ENCODE results near the gene DEDD2. TPM values are rescaled to one million over a fixed set of nuclear protein-coding genes. Genes with fewer than 3 reads are reported as not detected.

Gene DEDD2
- polyA plus RNA-seq, 3 donors: 125 to 141 (median 133) TPM

GRCh38 chr19:42234364-42234763 is 16.9 kb upstream of the DEDD2 start:
- Mint-ChIP-seq H3K36me3 (peaks cover 71 to 92% of the 10 kb centered on the region in 2 donors), H3K4me1 (peaks cover 12% of the 10 kb centered on the region), H3K27me3 (ENCODE audit: low read depth in 3 of 3) (no peaks in the 10 kb centered on the region), H3K27ac (peak overlapping the region in 2 of 7 donors; percentile 30 to 46), H3K4me3 (no peak overlapping the region), H3K9me3 (no peaks in the 10 kb centered on the region)
- peaks cover 81 to 86% of the 10 kb centered on the region in 2 donors for H3K36me3 ChIP-seq (replicated peaks in 1 of 2; ENCODE audit: control insufficient read depth in 1 of 2, insufficient read depth in 2 of 2, low read length in 2 of 2)
- no peaks in the 10 kb centered on the region for H3K9me3 ChIP-seq (replicated peaks in 1 of 2; ENCODE audit: control insufficient read depth in 1 of 2, insufficient read depth in 1 of 2, low read length in 2 of 2)
- no peak overlapping the region for H3K4me2 ChIP-seq (replicated peaks; ENCODE audit: extremely low read depth, low read length, poor library complexity, severe bottlenecking)
- 98% methylated on average over 7 of the region's 11 CpGs for WGBS (ENCODE audit: insufficient coverage)
- peaks cover 97% of the 10 kb centered on the region for H4K20me1 ChIP-seq (ENCODE audit: insufficient read depth, low read length)
- intact Hi-C loops (cut with micrococcal nuclease): loop anchor here in 1 of 2 donors (10.0 kb wide), 1 partner anchor 130 kb away; no protein-coding TSS in a partner anchor
- no peak overlapping the region for H3K4me3 ChIP-seq (replicated peaks in 1 of 3; ENCODE audit: low read depth in 2 of 3, low read length in 3 of 3)
- DNase-seq: no peak
- H3K9ac ChIP-seq (ENCODE audit: insufficient read depth, low read length, poor library complexity, severe bottlenecking): no peak overlapping the region
- H3K27ac ChIP-seq (ENCODE audit: low read depth in 1 of 2, low read length in 2 of 2): no peak overlapping the region
- no peak overlapping the region for H2AFZ ChIP-seq (ENCODE audit: insufficient read depth, low read depth, low read length, poor library complexity, severe bottlenecking)
- no peaks in the 10 kb centered on the region for H3K27me3 ChIP-seq (ENCODE audit: control insufficient read depth in 2 of 2, insufficient read depth in 2 of 2, low read length in 2 of 2)
- no peak for TF ChIP-seq CTCF (IDR thresholded peaks at IDR 0.05)
- H3K4me1 ChIP-seq (ENCODE audit: control insufficient read depth in 1 of 2, insufficient read depth in 2 of 2, low read length in 2 of 2): no peaks in the 10 kb centered on the region
- H3K79me2 ChIP-seq (ENCODE audit: insufficient read depth, low read length): peaks cover 52% of the 10 kb centered on the region

- peak overlapping the region in 5 of 7 donors; percentile 30 to 86 (median 73) for H3K27ac Mint-ChIP-seq
- no peaks in the 10 kb centered on the region for H3K27me3 ChIP-seq (ENCODE audit: control insufficient read depth in 2 of 2, insufficient read depth in 2 of 2, low read length in 2 of 2)
- no peaks in the 10 kb centered on the region for H3K9me3 Mint-ChIP-seq
- H3K27me3 Mint-ChIP-seq (ENCODE audit: low read depth in 3 of 3): no peaks in the 10 kb centered on the region
- no peaks in the 10 kb centered on the region for H3K9me3 ChIP-seq (replicated peaks in 1 of 2; ENCODE audit: control insufficient read depth in 1 of 2, insufficient read depth in 1 of 2, low read length in 2 of 2)
- no peak overlapping the region for H3K4me3 ChIP-seq (replicated peaks in 1 of 3; ENCODE audit: low read depth in 2 of 3, low read length in 3 of 3)
- peaks cover 97% of the 10 kb centered on the region for H4K20me1 ChIP-seq (ENCODE audit: insufficient read depth, low read length)
- peaks cover 81 to 86% of the 10 kb centered on the region in 2 donors for H3K36me3 ChIP-seq (replicated peaks in 1 of 2; ENCODE audit: control insufficient read depth in 1 of 2, insufficient read depth in 2 of 2, low read length in 2 of 2)
- H3K4me1 ChIP-seq (ENCODE audit: control insufficient read depth in 1 of 2, insufficient read depth in 2 of 2, low read length in 2 of 2): no peaks in the 10 kb centered on the region
- WGBS (ENCODE audit: insufficient coverage): 95% methylated on average over 6 of the region's 6 CpGs
- H3K4me2 ChIP-seq (replicated peaks; ENCODE audit: extremely low read depth, low read length, poor library complexity, severe bottlenecking): no peak overlapping the region
- peaks cover 46% of the 10 kb centered on the region for H3K79me2 ChIP-seq (ENCODE audit: insufficient read depth, low read length)
- no peak overlapping the region for H2AFZ ChIP-seq (ENCODE audit: insufficient read depth, low read depth, low read length, poor library complexity, severe bottlenecking)
- no peak overlapping the region for H3K9ac ChIP-seq (ENCODE audit: insufficient read depth, low read length, poor library complexity, severe bottlenecking)
- H3K27ac ChIP-seq (ENCODE audit: low read depth in 1 of 2, low read length in 2 of 2): peak overlapping the region in 1 of 2 donors; percentile 6
- H3K4me3 Mint-ChIP-seq: no peak overlapping the region
- peaks cover 73 to 92% of the 10 kb centered on the region in 2 donors for H3K36me3 Mint-ChIP-seq
- peaks cover 7% of the 10 kb centered on the region for H3K4me1 Mint-ChIP-seq
- intact Hi-C loops (cut with micrococcal nuclease): loop anchor here in 1 of 2 donors (10.0 kb wide), 1 partner anchor 129 kb away; no protein-coding TSS in a partner anchor
- no peak for TF ChIP-seq CTCF (IDR thresholded peaks at IDR 0.05)
- no peak for DNase-seq
These were observed 16.3 kb upstream of the DEDD2 start for GRCh38 chr19:42233678-42234292.
